Ovary (tissue), 9 donors: ENCODE measurements around the gene SORT1. TPM values are rescaled to one million over a fixed set of nuclear protein-coding genes. Genes with fewer than 3 reads are reported as not detected.

Experiments
- DNase-seq, 5 donors: peaks; one replicate each; pipeline ENCODE4 v3.0.0-alpha.2; 2019 to 2020
- H3K27ac ChIP-seq, 2 donors: fragments of 200-600 bp; one replicate each; pipeline versions ENCODE4 v1.5.1 to v1.8.0; 2019 to 2022
- H3K27me3 ChIP-seq: fragments of 200-600 bp; one replicate; pipeline ENCODE4 v1.8.0; 2022
- H3K36me3 ChIP-seq: fragments of 200-600 bp; sonication (generic); one replicate; pipeline ENCODE4 v1.5.1; 2019
- H3K4me1 ChIP-seq: one replicate; pipeline ENCODE4 v1.8.1; 2013; ENCODE audit warnings: mild to moderate bottlenecking, moderate library complexity; ENCODE audit not compliant: insufficient read depth
- H3K4me3 ChIP-seq: fragments of 200-600 bp; sonication (generic); one replicate; pipeline ENCODE4 v1.5.1; 2017
- H3K9me3 ChIP-seq, 2 donors: fragments of 200-600 bp in 1 of 2; sonication (generic) in 1 of 2; one replicate each; pipeline versions ENCODE4 v1.5.1 to v1.8.1; 2013 to 2019; ENCODE audit warnings: mild to moderate bottlenecking in 1 of 2, moderate library complexity in 1 of 2
- CTCF ChIP-seq, 3 donors: fragments of 450-650 bp in 2 of 3; fragments of 200-600 bp in 1 of 3; IDR thresholded peaks; one replicate each; pipeline versions ENCODE4 v1.5.1 to v1.8.0; 2016 to 2022; ENCODE audit warnings: antibody characterized with exemption in 3 of 3, mild to moderate bottlenecking in 1 of 3
- EP300 ChIP-seq: sonication (generic); formaldehyde crosslinking; IDR thresholded peaks from one replicate; pipeline ENCODE4 v1.6.1; 2017; ENCODE audit warnings: antibody characterized with exemption
- POLR2A ChIP-seq: fragments of 450-650 bp; IDR thresholded peaks from one replicate; pipeline ENCODE4 v1.6.1; 2017; ENCODE audit warnings: antibody characterized with exemption, mild to moderate bottlenecking, moderate library complexity
- WGBS, 3 donors: extraction: QIAGEN DNeasy Blood & Tissue Kit in 1 of 3; methylation state at CpG; one replicate each; pipeline versions ENCODE4 v1.1.5 to v1.1.7; 2013 to 2017; 5-methylcytosine and 5-hydroxymethylcytosine counted together
- intact Hi-C, 4 donors: fragments of 100-400 bp; cut with DNase I; formaldehyde crosslinking; loops; one replicate each; pipeline versions ENCODE4 v1.11.0 to v1.15.1; 2022 to 2023
- polyA plus RNA-seq, 2 donors: library from polyadenylated mRNA; stranded (reverse); fragments of 200-250 nt in 1 of 2; fragments of 350-450 nt in 1 of 2; fragmentation: Illumina TruSeq in 1 of 2; extraction: RNeasy Lipid Tissue Mini Kit (QIAGEN cat#74804) in 1 of 2; gene quantifications; one replicate each; pipeline ENCODE4 v1.2.3, GENCODE V29; 2013 to 2014
- total RNA-seq, 7 donors: library from RNA; depleted of rRNA in 2 of 7; stranded (reverse); fragments of >200 nt in 2 of 7; fragmentation: NEBNext Ultra II Directional in 3 of 7; extraction: Animal tissue kit (Norgen Biotek cat#: 25700) in 3 of 7; gene quantifications; one replicate each; pipeline versions ENCODE4 v1.1.0 to v1.2.4, GENCODE V29; 2016 to 2023
- donor health status: DM: no; HTN: no; CAD: no; lungs with moderate emphysema.
- donor health status: DM: no; HTN: no; CAD: no.
- donor health status: Bipolar disorder and iron deficiency.
- donor health status: DM: yes; HTN: yes; CAD: no.
- donor health status: DM: no; HTN: no; CAD: no.
- donor health status: DM: yes; HTN: yes; CAD: no.

SORT1 gene
- total and polyA plus RNA-seq, 9 donors = 4.3 to 37.0 (median 16.0) TPM

GRCh38 chr1:109269212-109269980 is 128.3 kb downstream of the SORT1 start:
- intact Hi-C loops = loop anchor here in 2 of 4 donors (5.0 to 10.0 kb wide), 3 partner anchors 128 to 265 kb away; partner anchors contain the start of genes GPR61 (in 2 of the 2), ELAPOR1 (in 1 of the 2) and SORT1 (in 1 of the 2)
- no peak for DNase-seq
- H3K36me3 ChIP-seq = no peaks in the 10 kb centered on the region
- TF ChIP-seq POLR2A (no peak), CTCF (IDR thresholded peaks at IDR 0.05) (no peak), EP300 (no peak)
- H3K27ac ChIP-seq = no peak overlapping the region
- no peaks in the 10 kb centered on the region for H3K9me3 ChIP-seq
- no peaks in the 10 kb centered on the region for H3K27me3 ChIP-seq
- H3K4me3 ChIP-seq = no peak overlapping the region
- WGBS, 3 donors = 91 to 93% (median 92%) methylated on average over 33 of the region's 33 CpGs
- H3K4me1 ChIP-seq = no peaks in the 10 kb centered on the region

- no peaks in the 10 kb centered on the region for H3K27me3 ChIP-seq
- 85 to 93% (median 89%) methylated on average over 28 to 29 of the region's 29 CpGs for WGBS, 3 donors
- H3K4me1 ChIP-seq = no peaks in the 10 kb centered on the region
- no peaks in the 10 kb centered on the region for H3K9me3 ChIP-seq
- DNase-seq = no peak
- intact Hi-C loops = loop anchor here in 2 of 4 donors (5.0 to 10.0 kb wide), 3 partner anchors 129 to 266 kb away; partner anchors contain the start of genes GPR61 (in 2 of the 2), ELAPOR1 (in 1 of the 2) and SORT1 (in 1 of the 2)
- TF ChIP-seq CTCF (IDR thresholded peaks at IDR 0.05) (no peak), POLR2A (no peak), EP300 (no peak)
- H3K36me3 ChIP-seq = no peaks in the 10 kb centered on the region
- no peak overlapping the region for H3K27ac ChIP-seq
- no peak overlapping the region for H3K4me3 ChIP-seq
Observed at GRCh38 chr1:109268431-109269211, 129.1 kb downstream of the SORT1 start.

GRCh38 chr1:109267743-109268300 is 129.9 kb downstream of the SORT1 start:
- TF ChIP-seq POLR2A = no peak
- H3K36me3 ChIP-seq = no peaks in the 10 kb centered on the region
- H3K4me3 ChIP-seq = no peak overlapping the region
- no peaks in the 10 kb centered on the region for H3K27me3 ChIP-seq
- H3K9me3 ChIP-seq = no peaks in the 10 kb centered on the region
- intact Hi-C loops = loop anchor here in 2 of 4 donors (5.0 to 10.0 kb wide), 3 partner anchors 129 to 267 kb away; partner anchors contain the start of genes GPR61 (in 2 of the 2), ELAPOR1 (in 1 of the 2) and SORT1 (in 1 of the 2)
- H3K27ac ChIP-seq = no peak overlapping the region
- 84 to 92% (median 89%) methylated on average over 16 to 17 of the region's 17 CpGs for WGBS, 3 donors
- H3K4me1 ChIP-seq = no peaks in the 10 kb centered on the region
- DNase-seq = peak in 1 of 5 donors; percentile 29

- TF ChIP-seq EP300 = no peak
- TF ChIP-seq POLR2A = no peak
- TF ChIP-seq CTCF (IDR thresholded peaks at IDR 0.05) = no peak
- intact Hi-C loops = loop anchor here in 2 of 4 donors (5.0 to 10.0 kb wide), 3 partner anchors 130 to 268 kb away; partner anchors contain the start of genes GPR61 (in 2 of the 2), ELAPOR1 (in 1 of the 2) and SORT1 (in 1 of the 2)
- Histone ChIP-seq H3K4me1 (no peaks in the 10 kb centered on the region), H3K36me3 (no peaks in the 10 kb centered on the region), H3K27ac (no peak overlapping the region), H3K9me3 (no peaks in the 10 kb centered on the region), H3K4me3 (no peak overlapping the region), H3K27me3 (no peaks in the 10 kb centered on the region)
- 78 to 82% (median 78%) methylated on average over 11 of the region's 11 CpGs for WGBS, 3 donors
- DNase-seq = no peak
Observed at GRCh38 chr1:109266965-109267364, 130.8 kb downstream of the SORT1 start.
